GM18526 (cell line): ENCODE results near the gene PLA2G2A.

ENCODE experiments used
- POLR2A ChIP-seq: IDR thresholded peaks from 3 replicates; pipeline ENCODE4 v1.6.1; 2011; ENCODE audit not compliant: insufficient read length; ENCODE audit errors: extremely low read depth

Gene PLA2G2A

DNA sequence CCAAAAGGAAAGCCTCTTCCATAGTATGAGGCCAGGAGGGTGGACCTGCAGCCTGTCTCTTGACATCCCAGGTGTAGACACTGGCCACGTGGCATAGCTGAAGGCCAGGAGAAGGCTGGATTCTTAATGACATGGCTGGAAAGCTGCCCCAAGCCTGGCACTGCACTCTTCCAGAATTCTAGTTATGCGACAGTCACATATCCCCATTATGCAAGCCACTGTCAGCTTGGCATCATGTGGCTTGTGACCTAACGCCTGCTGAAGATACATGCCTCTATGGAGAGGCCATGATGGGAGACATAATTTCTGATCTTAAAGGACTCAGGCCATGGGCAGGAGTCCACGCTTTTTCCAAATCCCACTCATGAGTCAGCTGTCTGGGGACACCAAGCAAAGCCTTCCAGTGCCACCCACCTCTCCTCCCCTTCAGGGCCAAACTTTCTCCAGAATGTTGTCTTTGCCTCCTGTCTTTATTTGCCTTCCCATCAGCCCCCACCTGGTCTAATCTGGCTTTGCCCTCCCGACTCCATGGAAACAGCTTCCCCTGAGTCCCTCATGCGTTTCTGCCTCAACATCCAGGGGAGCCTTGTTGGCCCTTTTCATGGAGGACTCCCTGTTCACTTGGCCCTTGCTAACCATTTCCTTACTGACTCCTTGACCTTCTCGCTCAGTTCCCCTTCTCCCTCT lies 3.0 kb downstream of the PLA2G2A start:
- no peak for TF ChIP-seq POLR2A

DNA sequence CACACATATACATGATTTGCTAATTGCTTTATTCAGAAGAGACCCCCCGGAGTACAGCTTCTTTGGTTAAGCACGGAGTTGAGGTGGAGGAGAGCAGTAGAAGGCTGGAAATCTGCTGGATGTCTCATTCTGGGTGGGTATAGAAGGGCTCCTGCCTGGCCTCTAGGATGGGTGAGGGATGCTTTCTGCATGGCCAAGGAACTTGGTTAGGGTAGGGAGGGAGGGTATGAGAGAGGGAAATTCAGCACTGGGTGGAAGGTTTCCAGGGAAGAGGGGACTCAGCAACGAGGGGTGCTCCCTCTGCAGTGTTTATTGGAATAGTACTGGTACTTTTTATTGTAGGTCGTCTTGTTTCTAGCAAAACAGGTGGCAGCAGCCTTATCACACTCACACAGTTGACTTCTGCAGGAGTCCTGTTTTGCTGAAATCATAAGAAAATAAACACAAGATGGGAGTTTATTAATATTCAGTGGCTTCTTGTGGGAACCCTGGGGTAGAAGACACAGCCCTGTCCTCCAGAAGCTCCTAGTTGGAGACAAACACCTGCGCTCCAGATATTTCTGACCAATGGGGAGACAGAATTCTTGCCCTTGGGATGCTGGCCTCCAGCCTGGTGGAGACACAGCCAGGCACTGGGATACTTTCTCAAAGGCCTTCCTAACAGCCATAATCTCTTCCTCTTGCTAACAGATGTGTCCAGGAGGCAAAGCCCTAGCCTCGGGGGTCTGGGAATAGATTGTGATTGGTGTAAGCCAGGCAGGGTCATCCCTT lies 3.8 kb downstream of the PLA2G2A start:
- TF ChIP-seq POLR2A = no peak

DNA sequence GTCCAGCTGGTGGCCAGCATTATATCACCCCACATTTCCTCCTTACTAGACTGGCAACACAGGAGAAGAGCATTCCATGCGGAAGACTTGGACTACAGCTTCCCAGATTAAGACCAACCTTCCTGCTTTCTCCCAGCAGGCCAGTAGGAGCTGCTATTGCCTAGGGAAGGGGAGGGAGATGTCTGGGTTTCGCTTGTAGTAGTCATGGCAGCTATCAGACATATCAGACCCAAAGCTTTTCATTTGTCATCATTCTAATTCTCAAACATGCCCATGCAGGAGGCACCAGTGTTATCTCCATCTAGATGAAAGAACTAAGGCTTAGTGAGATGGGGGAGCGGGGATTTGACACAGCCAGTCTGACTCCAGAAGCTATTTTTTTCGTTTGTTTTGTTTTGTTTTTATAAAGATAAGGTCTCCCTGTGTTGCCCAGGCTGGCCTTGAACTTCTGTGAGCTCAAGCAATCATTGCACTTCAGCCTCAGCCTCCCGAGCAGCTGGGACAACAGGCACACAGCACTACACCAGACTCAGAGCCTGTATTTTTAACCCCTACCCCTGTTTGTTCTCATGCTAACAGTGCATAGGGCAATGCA lies 4.5 kb downstream of the PLA2G2A start:
- TF ChIP-seq POLR2A = no peak

DNA sequence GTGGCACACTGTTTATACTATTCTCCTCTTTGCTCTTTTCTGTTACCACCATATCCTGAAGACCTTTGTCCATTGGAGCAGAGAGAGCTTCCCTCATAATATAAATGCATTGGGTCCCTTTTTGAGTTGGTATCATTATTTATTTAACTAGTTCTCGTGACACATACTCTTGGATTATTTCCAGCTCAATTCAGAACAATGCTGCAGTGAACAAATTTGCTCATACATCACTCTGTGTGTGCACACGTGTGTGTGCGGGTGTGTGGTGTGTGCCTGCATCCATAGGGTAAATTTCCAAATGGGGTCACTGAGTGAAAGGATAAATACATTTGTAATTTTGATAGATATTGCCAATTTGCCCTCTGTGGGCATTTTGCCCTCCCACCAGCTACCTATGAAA lies 5.8 kb downstream of the PLA2G2A start:
- TF ChIP-seq POLR2A = no peak

DNA sequence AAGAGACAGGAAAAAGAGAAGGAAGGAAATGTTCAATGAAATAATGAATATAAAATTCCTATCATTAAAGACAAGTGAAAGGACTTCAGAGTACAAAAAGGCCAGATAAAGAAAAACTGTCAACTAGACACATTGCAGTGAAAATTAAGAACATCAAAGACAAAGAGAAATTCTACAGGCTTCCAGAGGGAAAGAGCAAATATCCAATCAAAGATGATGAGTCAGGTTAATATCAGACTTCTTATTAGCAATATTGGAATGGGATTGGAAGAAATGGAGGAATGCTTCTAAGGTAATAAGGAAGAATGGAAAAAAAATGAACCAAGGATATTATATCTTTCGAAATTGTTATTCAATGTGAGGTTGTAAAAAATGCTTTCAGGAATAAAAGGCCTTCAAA lies 7.8 kb downstream of the PLA2G2A start:
- no peak for TF ChIP-seq POLR2A

DNA sequence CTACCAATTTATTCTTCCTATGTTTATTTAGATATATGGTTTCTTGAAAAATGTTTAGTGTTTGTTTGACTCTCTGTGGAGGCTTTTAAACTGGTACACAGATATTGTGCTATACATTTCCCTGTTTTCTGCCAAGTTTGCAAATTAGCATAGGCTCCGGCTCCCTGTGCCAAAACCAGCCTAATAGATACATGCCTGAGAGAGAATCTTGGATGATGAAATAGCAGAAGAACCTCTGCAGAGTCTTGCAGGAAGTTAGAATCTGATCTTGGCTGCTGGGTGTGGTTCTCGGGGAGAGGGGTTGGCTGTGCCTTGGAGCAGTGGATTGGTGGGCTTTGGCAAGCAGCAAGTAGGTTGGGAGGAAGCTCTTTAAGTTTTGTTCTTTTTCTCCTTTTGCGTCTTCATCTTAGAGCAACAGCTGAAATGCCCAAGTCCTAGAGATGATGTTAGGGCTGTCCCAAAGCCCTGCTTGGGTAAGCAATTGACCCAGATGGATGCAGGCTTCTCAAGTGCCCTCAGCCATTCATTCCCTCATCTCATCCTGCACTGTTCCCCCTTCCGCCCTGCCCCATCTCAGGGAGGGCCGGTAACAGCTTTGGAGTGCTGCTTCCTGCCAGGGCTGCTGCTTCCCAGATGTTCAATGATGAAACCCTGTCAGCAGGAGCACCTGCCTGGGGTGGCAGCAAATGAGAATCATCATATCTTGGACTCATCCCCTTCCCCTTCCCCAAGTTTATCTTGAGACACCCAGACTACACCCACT lies 9.3 kb downstream of the PLA2G2A start:
- no peak for TF ChIP-seq POLR2A

DNA sequence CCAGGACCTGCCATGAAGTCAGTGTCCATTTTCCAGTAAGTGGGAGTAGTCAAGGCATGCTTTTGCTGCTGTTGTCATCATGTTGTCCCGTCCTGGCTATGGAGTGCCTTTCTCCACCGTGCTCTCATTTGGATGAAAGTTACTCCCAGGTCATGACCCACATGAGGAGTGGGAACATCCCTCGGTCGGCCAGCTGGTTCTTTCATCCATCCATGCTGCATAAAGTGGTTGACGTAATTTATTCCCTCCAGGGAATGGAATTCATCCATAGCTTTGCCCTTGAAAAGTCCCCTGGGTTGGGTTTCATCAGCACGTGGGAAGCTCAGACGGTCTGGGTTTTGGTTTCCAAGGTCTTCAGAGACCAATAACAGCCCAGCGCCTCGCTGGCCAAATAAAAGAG lies 11.6 kb downstream of the PLA2G2A start:
- no peak for TF ChIP-seq POLR2A

DNA sequence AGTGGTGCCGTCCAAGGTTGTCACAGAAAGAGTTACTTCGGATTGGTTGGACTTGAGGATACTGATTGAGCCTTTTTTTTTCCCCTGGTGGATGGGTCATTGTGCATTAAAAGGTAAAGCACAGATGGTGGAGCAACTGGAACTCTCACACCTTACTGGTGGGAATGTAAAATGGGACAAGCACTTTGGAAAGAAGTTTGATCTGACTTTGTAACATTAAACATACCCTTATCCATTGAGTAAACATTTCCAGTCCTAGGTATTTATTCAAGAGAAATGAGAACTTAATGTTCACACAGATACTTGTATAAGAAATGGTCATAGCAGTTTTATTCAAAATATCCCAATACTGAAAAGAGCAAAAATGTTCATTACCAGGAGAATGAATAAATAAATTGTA lies 14.9 kb downstream of the PLA2G2A start:
- TF ChIP-seq POLR2A = no peak

DNA sequence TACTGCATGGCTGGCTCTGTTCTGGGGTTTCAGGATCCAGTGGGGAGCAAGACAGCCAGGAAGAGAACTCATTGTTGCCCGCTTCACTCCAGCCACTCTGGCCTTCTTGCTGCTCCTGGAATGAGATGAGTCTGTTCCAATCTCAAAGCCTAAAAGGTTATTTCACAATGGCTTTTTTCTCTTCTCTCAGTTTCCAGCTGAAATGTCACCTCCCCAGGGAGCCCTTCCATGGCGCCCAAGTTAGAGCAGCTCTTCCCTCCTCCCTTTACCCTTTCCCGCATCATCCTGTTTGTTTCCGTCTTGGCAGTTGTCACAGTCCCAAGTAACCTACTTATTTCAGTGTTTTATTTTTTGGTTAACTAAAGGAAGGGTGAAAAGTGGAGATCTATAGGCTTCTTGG lies 15.8 kb downstream of the PLA2G2A start:
- no peak for TF ChIP-seq POLR2A

DNA sequence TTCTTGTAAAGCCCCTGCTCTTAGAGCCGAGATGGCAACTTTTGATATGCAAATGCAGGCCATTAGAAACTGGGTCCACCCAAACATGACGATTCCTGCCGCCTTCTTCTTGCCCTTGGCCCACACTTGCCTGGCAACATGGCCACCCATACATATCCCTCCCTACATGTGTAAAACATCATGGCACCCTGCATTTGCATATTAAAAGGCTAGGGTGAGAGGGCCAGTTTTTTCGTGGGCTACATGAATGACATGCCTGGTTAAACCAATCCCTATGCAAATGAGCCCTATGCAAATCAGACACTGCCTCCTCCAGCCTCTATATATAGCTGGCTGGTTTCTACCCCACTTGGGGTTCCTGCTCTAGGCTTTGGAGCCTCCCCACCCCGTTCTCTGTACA lies 18.8 kb downstream of the PLA2G2A start:
- no peak for TF ChIP-seq POLR2A

DNA sequence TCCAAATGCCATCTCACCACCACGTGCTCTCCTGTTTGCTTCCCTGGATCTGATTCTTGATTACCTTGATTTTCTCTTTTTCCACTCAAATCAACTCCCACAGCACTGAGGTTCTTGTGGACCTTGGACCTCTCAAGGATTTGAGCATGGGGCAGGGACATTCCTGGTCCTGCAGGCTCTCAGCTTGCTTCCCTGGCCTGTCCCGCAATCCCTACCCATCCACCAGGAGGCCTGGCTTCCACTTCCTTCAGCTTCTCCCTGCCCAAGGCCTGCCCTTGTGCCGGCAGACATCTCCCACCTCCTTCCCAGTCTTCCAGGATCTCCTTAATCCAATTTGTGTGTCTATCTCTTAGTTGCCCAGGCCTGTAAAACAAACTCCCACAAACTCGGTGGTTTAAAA lies 21.6 kb downstream of the PLA2G2A start:
- TF ChIP-seq POLR2A = no peak

DNA sequence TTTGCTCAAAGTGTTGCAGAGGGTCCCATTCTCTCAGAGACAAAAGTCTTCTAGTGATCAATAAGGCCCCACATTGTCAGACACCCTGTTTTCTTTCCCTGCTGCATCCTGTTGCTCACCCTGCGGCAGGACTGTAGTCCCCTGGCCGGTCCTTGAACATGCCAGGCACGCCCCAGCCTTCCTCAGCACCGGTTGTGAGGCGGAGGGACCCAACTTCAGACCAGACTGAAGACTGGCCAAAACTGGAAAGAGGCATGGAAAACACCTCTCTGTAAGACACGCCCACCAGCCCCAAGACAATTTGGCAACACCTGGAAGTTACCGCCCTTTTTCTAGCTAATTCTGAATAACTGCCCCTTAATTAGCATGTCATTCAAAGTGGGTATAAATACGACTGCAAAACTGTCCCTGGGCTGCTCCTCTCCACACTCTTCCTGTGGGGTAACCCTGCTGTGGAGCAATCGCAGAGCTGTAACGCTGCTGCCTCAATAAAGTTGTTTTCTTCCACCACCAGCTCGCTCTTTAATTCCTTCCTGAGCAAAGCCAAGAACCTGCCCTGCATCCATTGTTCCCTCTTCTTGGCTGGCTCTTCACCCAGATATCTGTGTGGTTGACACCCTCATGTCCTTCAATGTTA lies 23.8 kb downstream of the PLA2G2A start:
- TF ChIP-seq POLR2A = no peak

DNA sequence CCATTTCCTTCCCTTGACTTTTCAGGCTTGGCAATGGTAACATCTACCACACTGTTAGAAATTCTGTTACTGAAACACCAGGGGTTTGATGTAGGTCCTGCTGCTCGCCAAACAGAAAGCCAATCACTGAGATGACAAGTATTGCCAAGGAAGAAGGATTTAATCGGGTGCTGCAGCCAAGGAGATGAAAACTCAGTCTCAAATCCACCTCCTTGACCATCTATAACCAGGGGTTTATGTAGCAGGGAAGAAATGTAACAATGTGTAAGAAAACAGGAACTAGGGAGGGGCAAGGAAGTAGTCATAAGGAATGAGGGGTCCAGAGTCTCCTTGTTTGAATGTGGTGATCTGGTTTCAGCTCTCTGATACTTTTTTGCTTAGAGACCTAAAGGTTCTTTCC lies 25.4 kb downstream of the PLA2G2A start:
- TF ChIP-seq POLR2A = no peak

DNA sequence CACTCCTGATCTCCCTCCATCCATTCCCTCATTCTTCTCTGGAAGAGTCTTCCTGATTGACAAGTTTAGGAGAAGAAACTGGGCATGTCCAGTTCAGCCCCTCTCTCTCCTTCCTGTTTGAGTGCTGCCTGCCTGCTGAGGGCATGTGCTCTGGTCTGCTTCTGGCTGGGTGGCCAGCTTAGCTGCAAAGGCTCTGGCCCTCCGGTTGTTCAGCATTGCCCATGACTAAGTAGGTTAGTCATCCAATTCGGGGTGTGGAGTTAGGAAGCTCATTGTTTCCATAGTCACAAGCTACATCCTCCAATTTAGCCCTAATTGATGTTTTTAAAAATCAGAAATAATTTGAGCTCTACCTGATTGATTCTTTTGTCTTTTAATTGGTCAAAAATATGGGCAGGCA lies 30.4 kb downstream of the PLA2G2A start:
- no peak for TF ChIP-seq POLR2A

DNA sequence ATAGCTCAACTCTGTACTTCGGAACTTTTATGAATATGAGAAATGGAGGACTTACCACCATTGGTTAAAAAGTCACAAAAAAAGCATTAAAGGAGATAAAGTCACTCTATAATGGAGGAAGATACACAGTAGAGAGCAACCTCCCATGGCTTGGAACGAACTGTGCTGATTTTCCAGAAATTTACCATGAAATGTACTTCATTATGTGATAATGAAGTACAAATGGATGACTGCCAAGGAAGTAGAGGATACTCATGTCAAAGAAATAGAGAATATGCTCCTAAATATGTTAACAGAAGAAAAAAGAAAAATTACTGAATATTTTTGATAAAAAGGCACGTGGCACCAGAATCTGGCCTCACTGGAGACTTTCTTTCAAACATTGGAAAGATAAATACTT lies 32.4 kb downstream of the PLA2G2A start:
- no peak for TF ChIP-seq POLR2A
